ENCODE results near the gene SBF1.

DNA sequence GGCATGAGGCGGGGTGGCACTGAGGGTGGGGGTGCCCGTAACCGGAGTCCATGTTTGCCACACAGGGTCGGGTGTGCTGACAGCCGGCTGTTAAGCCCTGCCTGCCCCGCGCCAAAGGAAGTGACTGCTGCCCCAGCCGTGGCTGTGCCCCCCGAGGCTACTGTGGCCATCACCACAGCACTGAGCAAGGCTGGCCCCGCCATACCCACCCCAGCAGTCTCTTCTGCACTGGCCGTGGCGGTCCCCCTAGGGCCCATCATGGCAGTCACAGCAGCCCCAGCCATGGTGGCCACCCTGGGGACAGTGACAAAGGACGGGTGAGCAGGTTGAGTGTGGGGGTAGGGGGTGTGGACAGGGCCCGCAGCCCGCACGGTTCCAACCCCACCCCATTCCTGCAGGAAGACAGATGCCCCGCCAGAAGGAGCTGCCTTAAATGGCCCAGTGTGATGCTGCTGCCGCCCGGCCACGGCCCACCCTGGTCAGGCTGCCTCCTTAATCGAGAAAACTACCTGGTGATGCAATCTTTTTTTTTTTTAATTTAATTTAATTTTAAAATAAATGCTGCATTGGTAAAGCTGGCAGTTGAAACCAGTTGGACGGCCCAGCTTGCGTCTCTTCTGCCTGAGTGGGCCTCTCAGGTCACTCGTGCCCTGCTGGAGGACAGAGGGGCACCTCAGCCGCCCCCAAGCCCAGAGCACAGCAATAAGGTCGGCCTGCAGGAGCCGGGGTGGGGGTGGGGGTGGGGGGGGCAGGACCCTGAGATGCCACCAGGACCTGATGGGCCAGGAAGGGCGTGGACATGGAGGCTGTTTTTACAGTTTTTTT is 30.8 kb downstream of the SBF1 start:
- TF ChIP-seq POLR2AphosphoS5 (IDR thresholded peaks at IDR 0.05): peak; percentile 15
- TF ChIP-seq, protein P1, sequence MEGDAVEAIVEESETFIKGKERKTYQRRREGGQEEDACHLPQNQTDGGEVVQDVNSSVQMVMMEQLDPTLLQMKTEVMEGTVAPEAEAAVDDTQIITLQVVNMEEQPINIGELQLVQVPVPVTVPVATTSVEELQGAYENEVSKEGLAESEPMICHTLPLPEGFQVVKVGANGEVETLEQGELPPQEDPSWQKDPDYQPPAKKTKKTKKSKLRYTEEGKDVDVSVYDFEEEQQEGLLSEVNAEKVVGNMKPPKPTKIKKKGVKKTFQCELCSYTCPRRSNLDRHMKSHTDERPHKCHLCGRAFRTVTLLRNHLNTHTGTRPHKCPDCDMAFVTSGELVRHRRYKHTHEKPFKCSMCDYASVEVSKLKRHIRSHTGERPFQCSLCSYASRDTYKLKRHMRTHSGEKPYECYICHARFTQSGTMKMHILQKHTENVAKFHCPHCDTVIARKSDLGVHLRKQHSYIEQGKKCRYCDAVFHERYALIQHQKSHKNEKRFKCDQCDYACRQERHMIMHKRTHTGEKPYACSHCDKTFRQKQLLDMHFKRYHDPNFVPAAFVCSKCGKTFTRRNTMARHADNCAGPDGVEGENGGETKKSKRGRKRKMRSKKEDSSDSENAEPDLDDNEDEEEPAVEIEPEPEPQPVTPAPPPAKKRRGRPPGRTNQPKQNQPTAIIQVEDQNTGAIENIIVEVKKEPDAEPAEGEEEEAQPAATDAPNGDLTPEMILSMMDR (IDR thresholded peaks at IDR 0.05; ENCODE audit: poor library complexity, severe bottlenecking): no peak
- TF ChIP-seq TAF1 (IDR thresholded peaks at IDR 0.05; ENCODE audit: low read depth): no peak
- TF ChIP-seq EZH2 (IDR thresholded peaks at IDR 0.05; ENCODE audit: borderline replicate concordance, insufficient read depth, low read length, poor library complexity, severe bottlenecking): no peak
- no peak for TF ChIP-seq SMC3 (conservative IDR thresholded peaks at IDR 0.05; ENCODE audit: poor library complexity)
- TF ChIP-seq, protein P2, sequence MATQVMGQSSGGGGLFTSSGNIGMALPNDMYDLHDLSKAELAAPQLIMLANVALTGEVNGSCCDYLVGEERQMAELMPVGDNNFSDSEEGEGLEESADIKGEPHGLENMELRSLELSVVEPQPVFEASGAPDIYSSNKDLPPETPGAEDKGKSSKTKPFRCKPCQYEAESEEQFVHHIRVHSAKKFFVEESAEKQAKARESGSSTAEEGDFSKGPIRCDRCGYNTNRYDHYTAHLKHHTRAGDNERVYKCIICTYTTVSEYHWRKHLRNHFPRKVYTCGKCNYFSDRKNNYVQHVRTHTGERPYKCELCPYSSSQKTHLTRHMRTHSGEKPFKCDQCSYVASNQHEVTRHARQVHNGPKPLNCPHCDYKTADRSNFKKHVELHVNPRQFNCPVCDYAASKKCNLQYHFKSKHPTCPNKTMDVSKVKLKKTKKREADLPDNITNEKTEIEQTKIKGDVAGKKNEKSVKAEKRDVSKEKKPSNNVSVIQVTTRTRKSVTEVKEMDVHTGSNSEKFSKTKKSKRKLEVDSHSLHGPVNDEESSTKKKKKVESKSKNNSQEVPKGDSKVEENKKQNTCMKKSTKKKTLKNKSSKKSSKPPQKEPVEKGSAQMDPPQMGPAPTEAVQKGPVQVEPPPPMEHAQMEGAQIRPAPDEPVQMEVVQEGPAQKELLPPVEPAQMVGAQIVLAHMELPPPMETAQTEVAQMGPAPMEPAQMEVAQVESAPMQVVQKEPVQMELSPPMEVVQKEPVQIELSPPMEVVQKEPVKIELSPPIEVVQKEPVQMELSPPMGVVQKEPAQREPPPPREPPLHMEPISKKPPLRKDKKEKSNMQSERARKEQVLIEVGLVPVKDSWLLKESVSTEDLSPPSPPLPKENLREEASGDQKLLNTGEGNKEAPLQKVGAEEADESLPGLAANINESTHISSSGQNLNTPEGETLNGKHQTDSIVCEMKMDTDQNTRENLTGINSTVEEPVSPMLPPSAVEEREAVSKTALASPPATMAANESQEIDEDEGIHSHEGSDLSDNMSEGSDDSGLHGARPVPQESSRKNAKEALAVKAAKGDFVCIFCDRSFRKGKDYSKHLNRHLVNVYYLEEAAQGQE (IDR thresholded peaks at IDR 0.05; ENCODE audit: borderline replicate concordance): no peak
- no peak for TF ChIP-seq EP300 (conservative IDR thresholded peaks at IDR 0.05; ENCODE audit: poor library complexity, severe bottlenecking)
